ENCODE measurements around the gene TTC24. TPM values are rescaled to one million over a fixed set of nuclear protein-coding genes. Genes with fewer than 3 reads are reported as not detected.
"Not testable (repeated sequence)": the region's sequence is repeated elsewhere in the genome, so short reads cannot be mapped to it uniquely, and the experiment has no call there.

TTC24 gene
- polyA plus RNA-seq, 1 of the 3 experiments (the other 2 are of a cell fraction): not detected

DNA sequence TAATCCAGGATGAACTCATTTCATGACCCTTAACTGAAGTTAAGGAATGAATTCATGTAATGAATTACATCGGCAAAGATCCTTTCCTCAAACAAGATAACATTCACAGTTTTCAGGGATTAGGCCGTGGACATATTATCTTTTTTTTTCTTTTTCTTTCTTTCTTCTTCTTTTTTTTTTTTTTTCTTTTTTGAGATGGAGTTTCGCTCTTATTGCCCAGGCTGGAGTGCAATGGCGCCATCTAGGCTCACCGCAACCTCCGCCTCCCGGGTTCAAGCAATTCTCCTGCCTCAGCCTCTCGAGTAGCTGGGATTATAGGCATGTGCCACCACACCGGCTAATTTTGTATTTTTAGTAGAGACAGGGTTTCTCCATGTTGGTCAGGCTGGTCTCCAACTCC lies 51.6 kb downstream of the TTC24 start:
- WGBS (ENCODE audit: low lambda C conversion rate): 58% methylated on average over 9 of the region's 9 CpGs
- H4K20me1 ChIP-seq (ENCODE audit: insufficient read depth); H2AFZ ChIP-seq (ENCODE audit: low read depth); H3K4me2 ChIP-seq; H3K36me3 ChIP-seq (replicated peaks in 1 of 2; ENCODE audit: control insufficient read depth in 1 of 2, insufficient read depth in 2 of 2, low read length in 1 of 2); H3K9me3 ChIP-seq; H3K79me2 ChIP-seq (ENCODE audit: insufficient read depth); POLR2A ChIA-PET; H3F3A ChIP-seq (replicated peaks; ENCODE audit: insufficient read depth); H3K27ac ChIP-seq (ENCODE audit: low read depth in 2 of 2, low read length in 1 of 2); DNase-seq; H3K9ac ChIP-seq; H3K9me2 ChIP-seq; H3K4me3 ChIP-seq (ENCODE audit: low read depth in 2 of 2, low read length in 1 of 2); H3K4me1 ChIP-seq (ENCODE audit: control insufficient read depth in 1 of 2, insufficient read depth in 2 of 2, low read depth in 1 of 2, low read length in 1 of 2): not testable (repeated sequence)
- H3K27me3 ChIP-seq (ENCODE audit: insufficient read depth): peaks cover 39% of the 10 kb centered on the region; the same call in 1 of the 2 replicates
- CTCF ChIA-PET: interaction anchor here (0.7 to 9.7 kb wide), 11 partner anchors 9 to 95 kb away, joined by 3 to 244 read pairs (median 4); partner anchors contain the start of genes BCAN and NES
- peak; percentile 43 for TF ChIP-seq CTCF (IDR thresholded peaks at IDR 0.05)

- no peak overlapping the region for H3K27ac ChIP-seq (ENCODE audit: low read depth in 2 of 2, low read length in 1 of 2)
- H3K27me3 ChIP-seq (ENCODE audit: insufficient read depth): peaks cover 52% of the 10 kb centered on the region; the same call in 1 of the 2 replicates
- peak; percentile 4 for DNase-seq
- H3K4me3 ChIP-seq (ENCODE audit: low read depth in 2 of 2, low read length in 1 of 2): no peak overlapping the region
- no peaks in the 10 kb centered on the region for H3K79me2 ChIP-seq (ENCODE audit: insufficient read depth)
- no peak overlapping the region for H2AFZ ChIP-seq (ENCODE audit: low read depth)
- H3F3A ChIP-seq (replicated peaks; ENCODE audit: insufficient read depth): no peaks in the 10 kb centered on the region
- no peak overlapping the region for H3K4me2 ChIP-seq
- no peak overlapping the region for H3K9ac ChIP-seq
- no peaks in the 10 kb centered on the region for H3K9me3 ChIP-seq
- ChIA-PET CTCF (interaction anchor here (1.3 to 3.7 kb wide), 4 partner anchors 16 to 57 kb away, joined by 4 to 54 read pairs (median 5); no protein-coding TSS in a partner anchor), POLR2A (no interaction called here)
- no peaks in the 10 kb centered on the region for H4K20me1 ChIP-seq (ENCODE audit: insufficient read depth)
- no peaks in the 10 kb centered on the region for H3K9me2 ChIP-seq
- TF ChIP-seq CHD2 (IDR thresholded peaks at IDR 0.05; ENCODE audit: low read length, partially characterized antibody) (no peak), GABPA (IDR thresholded peaks at IDR 0.05; ENCODE audit: low read depth) (no peak), FOSL2 (IDR thresholded peaks at IDR 0.05; ENCODE audit: borderline replicate concordance, low read depth) (no peak), POLR2AphosphoS5 (IDR thresholded peaks at IDR 0.05; ENCODE audit: low read depth, low read length) (no peak), RCOR1 (IDR thresholded peaks at IDR 0.05; ENCODE audit: low read length) (no peak), YY1 (IDR thresholded peaks at IDR 0.05; ENCODE audit: low read depth) (no peak), GATA2 (CRISPR knock-in tag; IDR thresholded peaks at IDR 0.05) (no peak), RXRA (IDR thresholded peaks at IDR 0.05; ENCODE audit: borderline replicate concordance, low read depth) (no peak), CTCF (IDR thresholded peaks at IDR 0.05) (no peak), ZBTB33 (IDR thresholded peaks at IDR 0.05; ENCODE audit: borderline replicate concordance, low read depth) (no peak)
- TF ChIP-seq, protein P1, sequence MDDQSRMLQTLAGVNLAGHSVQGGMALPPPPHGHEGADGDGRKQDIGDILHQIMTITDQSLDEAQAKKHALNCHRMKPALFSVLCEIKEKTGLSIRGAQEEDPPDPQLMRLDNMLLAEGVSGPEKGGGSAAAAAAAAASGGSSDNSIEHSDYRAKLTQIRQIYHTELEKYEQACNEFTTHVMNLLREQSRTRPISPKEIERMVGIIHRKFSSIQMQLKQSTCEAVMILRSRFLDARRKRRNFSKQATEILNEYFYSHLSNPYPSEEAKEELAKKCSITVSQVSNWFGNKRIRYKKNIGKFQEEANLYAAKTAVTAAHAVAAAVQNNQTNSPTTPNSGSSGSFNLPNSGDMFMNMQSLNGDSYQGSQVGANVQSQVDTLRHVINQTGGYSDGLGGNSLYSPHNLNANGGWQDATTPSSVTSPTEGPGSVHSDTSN (IDR thresholded peaks at IDR 0.05): no peak
- 67% methylated on average over 1 of the region's 3 CpGs for WGBS (ENCODE audit: low lambda C conversion rate)
- no peaks in the 10 kb centered on the region for H3K36me3 ChIP-seq (replicated peaks in 1 of 2; ENCODE audit: control insufficient read depth in 1 of 2, insufficient read depth in 2 of 2, low read length in 1 of 2)
- H3K4me1 ChIP-seq (ENCODE audit: control insufficient read depth in 1 of 2, insufficient read depth in 2 of 2, low read depth in 1 of 2, low read length in 1 of 2): no peaks in the 10 kb centered on the region
These were observed 52.8 kb downstream of the TTC24 start for GRCh38 chr1:156632355-156632754.

Measured in SK-N-SH (cell line).